Gastrocnemius medialis (tissue), 4 donors: Measurements from ENCODE around the gene GLE1. TPM values are rescaled to one million over a fixed set of nuclear protein-coding genes. Genes with fewer than 3 reads are reported as not detected.

Experiments used
- ATAC-seq, 2 donors: fragments of 150-250 bp; one replicate each; pipeline ENCODE4 v1.9.1; 2016
- DNase-seq, 2 donors: peaks; one replicate each; pipeline ENCODE4 v3.0.0-alpha.2; 2019
- H3K27ac ChIP-seq, 4 donors: fragments of 200-600 bp; sonication (generic); 1 replicate in 1 of 4; 2 replicates in 3 of 4; pipeline ENCODE4 v1.5.1; 2016 to 2018; ENCODE audit warnings: mild to moderate bottlenecking in 2 of 4, moderate library complexity in 1 of 4
- H3K27me3 ChIP-seq, 3 donors: fragments of 200-600 bp; sonication (generic) in 2 of 3; 1 replicate in 1 of 3; 2 replicates in 2 of 3; pipeline versions ENCODE4 v1.5.1 to v1.6.0; 2016 to 2019; ENCODE audit warnings: mild to moderate bottlenecking in 1 of 3, moderate library complexity in 1 of 3
- H3K36me3 ChIP-seq, 2 donors: fragments of 200-600 bp; sonication (generic) in 1 of 2; one replicate each; pipeline ENCODE4 v1.5.1; 2017 to 2018
- H3K4me1 ChIP-seq, 2 donors: fragments of 200-600 bp; sonication (generic) in 1 of 2; one replicate each; pipeline ENCODE4 v1.5.1; 2016 to 2017; ENCODE audit warnings: mild to moderate bottlenecking in 2 of 2
- H3K4me3 ChIP-seq, 4 donors: fragments of 200-600 bp; sonication (generic) in 3 of 4; 1 replicate in 1 of 4; 2 replicates in 3 of 4; pipeline ENCODE4 v1.5.1; 2016 to 2019; ENCODE audit warnings: mild to moderate bottlenecking in 2 of 4
- H3K9me3 ChIP-seq, 3 donors: fragments of 200-600 bp; sonication (generic) in 2 of 3; 1 replicate in 1 of 3; 2 replicates in 2 of 3; pipeline ENCODE4 v1.5.1; 2016 to 2019
- CTCF ChIP-seq, 5 experiments: fragments of 450-650 bp in 3 of 5; fragments of 200-600 bp in 2 of 5; sonication (generic) in 2 of 5; IDR thresholded peaks in 4 of 5; conservative IDR thresholded peaks in 1 of 5; 1 replicate in 4 of 5; 2 replicates in 1 of 5; pipeline ENCODE4 v1.5.1; 2016 to 2019; ENCODE audit warnings: antibody characterized with exemption in 5 of 5, mild to moderate bottlenecking in 3 of 5, moderate library complexity in 3 of 5
- POLR2A ChIP-seq, 2 donors: fragments of 450-650 bp; IDR thresholded peaks; one replicate each; pipeline ENCODE4 v1.6.1; 2017; ENCODE audit warnings: antibody characterized with exemption in 2 of 2, mild to moderate bottlenecking in 2 of 2, moderate library complexity in 2 of 2
- in situ Hi-C, 4 donors: fragments of 200-750 bp; cut with MboI; loops; one replicate each; pipeline versions ENCODE4 v1.15.0 to v1.8.0; 2017; ENCODE audit warnings: low sequenced_read_pairs in 4 of 4
- intact Hi-C: fragments of 100-400 bp; cut with DNase I; formaldehyde crosslinking; loops from one replicate; pipeline ENCODE4 v1.15.1; 2023; ENCODE audit warnings: low total_unique reads
- total RNA-seq, 4 donors: library from RNA; depleted of rRNA; stranded (reverse); fragments of >200 nt; gene quantifications; one replicate each; pipeline versions ENCODE4 v1.1.0 to v1.2.3, GENCODE V29; 2016

GLE1 gene
- total RNA-seq, 4 donors from 2014 or later = 31.4 to 56.7 (median 32.7) TPM

DNA sequence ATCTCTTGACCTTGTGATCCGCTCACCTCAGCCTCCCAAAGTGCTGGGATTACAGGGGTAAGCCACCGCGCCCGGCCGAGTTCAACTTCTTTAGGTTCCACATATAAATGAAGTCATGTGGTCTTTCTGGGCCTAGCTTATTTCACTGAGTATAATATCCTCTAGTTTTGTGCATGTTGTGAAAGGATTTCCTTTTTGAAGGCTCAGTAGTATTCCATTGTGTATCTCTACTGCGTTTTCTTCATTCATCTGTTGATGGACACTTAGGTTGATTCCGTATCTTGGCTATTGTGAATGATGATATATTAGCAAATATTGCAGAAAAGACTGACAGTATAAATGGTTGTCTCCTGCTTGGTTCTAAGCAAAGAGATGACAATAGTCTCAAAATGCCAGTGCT is 28.7 kb upstream of the GLE1 start:
- H3K4me1 ChIP-seq = no peaks in the 10 kb centered on the region
- in situ Hi-C loops (no loop called here), intact Hi-C loops (no loop called here)
- no peaks in the 10 kb centered on the region for H3K9me3 ChIP-seq
- H3K27me3 ChIP-seq = no peaks in the 10 kb centered on the region
- H3K4me3 ChIP-seq = no peak overlapping the region
- no peak for TF ChIP-seq CTCF (IDR thresholded peaks at IDR 0.05 in 4 of 5, conservative IDR thresholded peaks at IDR 0.05 in 1 of 5)
- TF ChIP-seq POLR2A (IDR thresholded peaks at IDR 0.05) = no peak
- H3K27ac ChIP-seq = no peak overlapping the region
- H3K36me3 ChIP-seq = peaks cover 0 to 25% of the 10 kb centered on the region in 2 donors
- no peak for ATAC-seq
- DNase-seq = no peak

- ATAC-seq = no peak
- H3K36me3 ChIP-seq = peaks cover 0 to 19% of the 10 kb centered on the region in 2 donors
- no peak overlapping the region for H3K27ac ChIP-seq
- H3K4me3 ChIP-seq = no peak overlapping the region
- TF ChIP-seq CTCF (IDR thresholded peaks at IDR 0.05 in 4 of 5, conservative IDR thresholded peaks at IDR 0.05 in 1 of 5) (no peak), POLR2A (IDR thresholded peaks at IDR 0.05) (no peak)
- in situ Hi-C loops = no loop called here
- H3K9me3 ChIP-seq = no peaks in the 10 kb centered on the region
- DNase-seq = no peak
- H3K4me1 ChIP-seq = no peaks in the 10 kb centered on the region
- H3K27me3 ChIP-seq = no peaks in the 10 kb centered on the region
- intact Hi-C loops = no loop called here
Measured at GRCh38 chr9:128479262-128479661, 25.3 kb upstream of the GLE1 start.

DNA sequence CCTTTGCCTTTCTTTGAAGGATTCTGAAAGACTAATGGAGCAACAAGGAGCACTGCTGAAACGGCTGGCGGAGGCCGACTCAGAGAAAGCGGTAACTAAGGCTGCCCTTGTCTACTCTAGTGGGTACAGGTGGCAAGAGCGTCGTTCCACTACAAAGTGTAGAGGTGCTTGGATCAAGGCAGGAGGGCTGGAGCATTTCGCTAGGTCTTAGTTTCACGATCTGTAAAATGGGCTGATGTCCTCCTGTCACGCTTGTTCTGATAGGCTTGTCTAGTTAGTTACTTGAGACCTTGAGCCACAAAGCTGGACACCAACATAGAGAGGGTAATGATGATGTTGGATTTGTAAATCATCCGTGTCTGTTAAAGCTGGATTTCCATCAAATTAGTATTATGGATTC is 23.0 kb upstream of the GLE1 start:
- in situ Hi-C loops = no loop called here
- TF ChIP-seq CTCF (IDR thresholded peaks at IDR 0.05 in 4 of 5, conservative IDR thresholded peaks at IDR 0.05 in 1 of 5) (no peak), POLR2A (IDR thresholded peaks at IDR 0.05) (no peak)
- peaks cover 0 to 10% of the 10 kb centered on the region in 2 donors for H3K36me3 ChIP-seq
- no peaks in the 10 kb centered on the region for H3K27me3 ChIP-seq
- no peak overlapping the region for H3K4me3 ChIP-seq
- DNase-seq = no peak
- no peaks in the 10 kb centered on the region for H3K4me1 ChIP-seq
- intact Hi-C loops = no loop called here
- ATAC-seq = no peak
- no peak overlapping the region for H3K27ac ChIP-seq
- H3K9me3 ChIP-seq = no peaks in the 10 kb centered on the region

DNA sequence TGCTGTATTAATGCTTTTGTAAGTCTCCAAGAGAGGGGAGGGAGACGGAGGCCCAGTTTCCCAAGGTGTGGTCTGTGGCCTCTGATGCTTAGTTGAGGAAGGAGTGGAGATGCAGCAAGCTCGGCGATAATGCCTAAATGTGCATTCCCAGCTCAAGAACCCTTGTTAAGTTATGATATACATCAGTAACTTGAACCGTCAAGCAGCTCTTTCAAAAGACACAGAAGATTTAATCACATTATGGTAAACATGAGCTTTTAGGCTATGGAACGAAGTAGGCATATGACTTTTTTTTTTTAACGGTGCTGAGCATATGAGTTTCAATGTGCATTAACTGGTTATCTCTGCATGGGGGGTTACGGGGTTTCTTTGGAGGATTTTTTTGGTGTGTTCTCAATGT is 22.3 kb upstream of the GLE1 start:
- H3K4me3 ChIP-seq = no peak overlapping the region
- ATAC-seq (no peak), DNase-seq (no peak)
- H3K4me1 ChIP-seq = no peaks in the 10 kb centered on the region
- intact Hi-C loops (no loop called here), in situ Hi-C loops (no loop called here)
- peaks cover 0 to 10% of the 10 kb centered on the region in 2 donors for H3K36me3 ChIP-seq
- H3K27ac ChIP-seq = no peak overlapping the region
- no peaks in the 10 kb centered on the region for H3K27me3 ChIP-seq
- H3K9me3 ChIP-seq = no peaks in the 10 kb centered on the region
- TF ChIP-seq POLR2A (IDR thresholded peaks at IDR 0.05) (no peak), CTCF (IDR thresholded peaks at IDR 0.05 in 4 of 5, conservative IDR thresholded peaks at IDR 0.05 in 1 of 5) (no peak)

DNA sequence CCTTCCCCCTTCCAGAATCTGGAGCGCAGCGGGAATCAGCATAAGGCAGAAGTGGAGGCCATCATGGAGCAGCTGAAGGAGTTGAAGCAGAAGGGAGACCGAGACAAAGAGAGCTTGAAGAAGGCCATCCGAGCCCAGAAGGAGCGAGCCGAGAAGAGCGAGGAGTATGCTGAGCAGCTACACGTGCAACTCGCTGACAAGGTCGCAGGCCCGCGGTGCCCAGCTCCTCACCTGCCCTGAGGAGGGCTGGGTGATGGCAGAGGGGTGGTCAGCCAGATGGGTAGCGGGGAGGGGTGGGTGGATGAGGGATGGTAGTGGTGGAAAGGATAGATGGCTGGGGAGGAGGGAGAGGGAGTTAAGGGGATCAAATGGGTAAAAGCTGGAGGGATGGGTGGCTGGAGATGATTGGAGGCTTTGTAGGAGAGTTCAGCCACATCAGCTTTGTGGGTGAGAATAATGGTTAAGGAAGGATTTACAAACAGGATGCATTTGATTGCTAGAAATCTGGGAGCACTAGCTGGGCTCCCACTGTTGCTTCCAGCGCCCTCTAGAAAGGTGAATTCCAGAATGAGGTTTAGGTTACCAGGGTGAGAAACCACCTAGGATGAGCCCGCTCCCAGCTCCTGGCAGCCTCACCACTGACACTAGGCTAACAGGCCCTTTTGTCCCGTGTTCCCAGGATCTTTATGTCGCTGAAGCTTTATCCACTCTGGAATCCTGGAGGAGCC is 19.7 kb upstream of the GLE1 start:
- Histone ChIP-seq H3K9me3 (no peaks in the 10 kb centered on the region), H3K4me3 (no peak overlapping the region), H3K4me1 (no peaks in the 10 kb centered on the region), H3K27ac (no peak overlapping the region), H3K27me3 (no peaks in the 10 kb centered on the region), H3K36me3 (peaks cover 0 to 11% of the 10 kb centered on the region in 2 donors)
- intact Hi-C loops (no loop called here), in situ Hi-C loops (no loop called here)
- DNase-seq (no peak), ATAC-seq (no peak)
- no peak for TF ChIP-seq POLR2A (IDR thresholded peaks at IDR 0.05)
